H9 (cell line): ENCODE data around the gene COMMD9. TPM values are rescaled to one million over a fixed set of nuclear protein-coding genes. Genes with fewer than 3 reads are reported as not detected.

Experiments used
- DNase-seq: peaks from one replicate; pipeline ENCODE4 v3.0.0-alpha.2; 2017
- H2AFZ ChIP-seq: one replicate; pipeline ENCODE4 v1.6.1; 2013; ENCODE audit warnings: mild to moderate bottlenecking, low read length, control low read depth, moderate library complexity
- H2AK5ac ChIP-seq: 2 replicates; pipeline ENCODE4 v1.6.1; 2013; ENCODE audit warnings: low read length, control low read depth, mixed read lengths; ENCODE audit not compliant: insufficient read length
- H2BK120ac ChIP-seq: one replicate; pipeline ENCODE4 v1.6.1; 2013; ENCODE audit warnings: low read depth, mild to moderate bottlenecking, low read length, control low read depth, inconsistent platforms; ENCODE audit not compliant: poor library complexity, severe bottlenecking
- H2BK12ac ChIP-seq: 2 replicates; pipeline ENCODE4 v1.6.1; 2013; ENCODE audit warnings: low read length, control low read depth, mixed read lengths, low read depth; ENCODE audit not compliant: insufficient read length
- H2BK15ac ChIP-seq: 2 replicates; pipeline ENCODE4 v1.6.1; 2013; ENCODE audit warnings: low read depth, low read length, control low read depth
- H2BK20ac ChIP-seq: one replicate; pipeline ENCODE4 v1.6.1; 2013; ENCODE audit warnings: low read depth, mild to moderate bottlenecking, low read length, control low read depth, inconsistent platforms; ENCODE audit not compliant: poor library complexity, severe bottlenecking
- H2BK5ac ChIP-seq: 2 replicates; pipeline ENCODE4 v1.6.1; 2013; ENCODE audit warnings: low read length, control low read depth, mixed read lengths; ENCODE audit not compliant: insufficient read length
- H3K14ac ChIP-seq: 2 replicates; pipeline ENCODE4 v1.6.1; 2013; ENCODE audit warnings: low read length, control low read depth; ENCODE audit not compliant: insufficient read depth
- H3K18ac ChIP-seq: 2 replicates; pipeline ENCODE4 v1.6.1; 2013; ENCODE audit warnings: low read depth, mild to moderate bottlenecking, mixed read lengths, low read length, control low read depth; ENCODE audit not compliant: insufficient read length
- H3K23ac ChIP-seq: 2 replicates; pipeline ENCODE4 v1.6.1; 2013; ENCODE audit warnings: low read length, control low read depth, mixed read lengths, low read depth; ENCODE audit not compliant: insufficient read length
- H3K23me2 ChIP-seq: 2 replicates; pipeline ENCODE4 v1.6.1; 2013; ENCODE audit warnings: low read depth, mild to moderate bottlenecking, mixed read lengths, low read length, control low read depth; ENCODE audit not compliant: insufficient read length, poor library complexity, severe bottlenecking
- H3K27ac ChIP-seq: 2 replicates; pipeline ENCODE4 v1.5.1; 2013; ENCODE audit warnings: low read length, control low read depth, mixed read lengths, low read depth; ENCODE audit not compliant: insufficient read length
- H3K27me3 ChIP-seq: 2 replicates; pipeline ENCODE4 v1.6.1; 2013; ENCODE audit warnings: low read length, control low read depth, inconsistent platforms; ENCODE audit not compliant: insufficient read depth
- H3K4ac ChIP-seq: 2 replicates; pipeline ENCODE4 v1.6.1; 2013; ENCODE audit warnings: low read depth, mild to moderate bottlenecking, control low read depth, inconsistent platforms, low read length, moderate library complexity
- H3K4me1 ChIP-seq: 2 replicates; pipeline ENCODE4 v1.6.1; 2013; ENCODE audit warnings: low read length, control low read depth, inconsistent platforms; ENCODE audit not compliant: insufficient read depth
- H3K4me2 ChIP-seq: 2 replicates; pipeline ENCODE4 v1.6.1; 2013; ENCODE audit warnings: low read length, control low read depth, mixed read lengths; ENCODE audit not compliant: insufficient read length, insufficient read depth
- H3K56ac ChIP-seq: 2 replicates; pipeline ENCODE4 v1.6.1; 2013; ENCODE audit warnings: low read depth, mild to moderate bottlenecking, mixed read lengths, low read length, control low read depth; ENCODE audit not compliant: insufficient read length
- H3K79me1 ChIP-seq: 2 replicates; pipeline ENCODE4 v1.6.1; 2013; ENCODE audit warnings: low read depth, mild to moderate bottlenecking, moderate library complexity, low read length, control low read depth, inconsistent platforms; ENCODE audit not compliant: insufficient read depth, poor library complexity, severe bottlenecking
- H3K79me2 ChIP-seq: 2 replicates; pipeline ENCODE4 v1.6.1; 2013; ENCODE audit warnings: low read length, control low read depth, inconsistent platforms; ENCODE audit not compliant: insufficient read depth
- H3K9ac ChIP-seq: 2 replicates; pipeline ENCODE4 v1.6.1; 2013; ENCODE audit warnings: low read length, control low read depth, mixed read lengths; ENCODE audit not compliant: insufficient read length; ENCODE audit errors: extremely low read depth
- H3K9me3 ChIP-seq: one replicate; pipeline ENCODE4 v1.6.1; 2013; ENCODE audit warnings: low read depth, low read length, inconsistent platforms; ENCODE audit not compliant: control insufficient read depth
- H3T11ph ChIP-seq: one replicate; pipeline ENCODE4 v1.6.1; 2013; ENCODE audit warnings: mild to moderate bottlenecking, low read length, control low read depth, inconsistent platforms
- H4K20me1 ChIP-seq: one replicate; pipeline ENCODE4 v1.6.1; 2013; ENCODE audit not compliant: control insufficient read depth, insufficient read length, insufficient read depth
- H4K5ac ChIP-seq: 2 replicates; pipeline ENCODE4 v1.6.1; 2013; ENCODE audit warnings: low read depth, mild to moderate bottlenecking, mixed read lengths, low read length, control low read depth; ENCODE audit not compliant: insufficient read length
- H4K8ac ChIP-seq: replicated peaks from 2 replicates; pipeline ENCODE4 v1.6.1; 2013; ENCODE audit warnings: low read length, control low read depth, mixed read lengths, low read depth; ENCODE audit not compliant: insufficient read length
- H4K91ac ChIP-seq: 2 replicates; pipeline ENCODE4 v1.6.1; 2013; ENCODE audit warnings: low read depth, mild to moderate bottlenecking, moderate library complexity, mixed read lengths, low read length, control low read depth; ENCODE audit not compliant: insufficient read length
- H3K27ac Mint-ChIP-seq, 3 experiments: 2 replicates in 2 of 3; 3 replicates in 1 of 3; pipeline ENCODE4 v1.8.0; 2020 to 2021; ENCODE audit warnings: mixed read lengths in 3 of 3, mild to moderate bottlenecking in 1 of 3, moderate library complexity in 1 of 3
- H3K27me3 Mint-ChIP-seq: 2 replicates; pipeline ENCODE4 v1.8.0; 2021; ENCODE audit warnings: low read depth, mild to moderate bottlenecking, moderate library complexity, mixed read lengths
- H3K36me3 Mint-ChIP-seq, 3 experiments: 2 replicates in 2 of 3; 3 replicates in 1 of 3; pipeline ENCODE4 v1.8.0; 2020 to 2021; ENCODE audit warnings: low read depth in 3 of 3, mixed read lengths in 3 of 3; ENCODE audit not compliant: insufficient read depth in 1 of 3
- H3K4me1 Mint-ChIP-seq, 2 experiments: 2 replicates each; pipeline ENCODE4 v1.8.0; 2020; ENCODE audit warnings: mixed read lengths in 2 of 2
- H3K4me3 Mint-ChIP-seq, 2 experiments: 2 replicates in 1 of 2; 3 replicates in 1 of 2; pipeline ENCODE4 v1.8.0; 2020 to 2021; ENCODE audit warnings: mild to moderate bottlenecking in 2 of 2, mixed read lengths in 2 of 2, moderate library complexity in 1 of 2
- H3K9me3 Mint-ChIP-seq, 2 experiments: 2 replicates in 1 of 2; 3 replicates in 1 of 2; pipeline ENCODE4 v1.8.0; 2020; ENCODE audit warnings: mild to moderate bottlenecking in 2 of 2, mixed read lengths in 2 of 2, moderate library complexity in 1 of 2
- CTCF ChIP-seq: fragments of 200-600 bp; sonication (generic); conservative IDR thresholded peaks from 3 replicates; pipeline ENCODE4 v1.8.0; 2021; ENCODE audit warnings: antibody characterized with exemption, mild to moderate bottlenecking
- WGBS: extraction: QIAGEN DNeasy Blood & Tissue Kit; methylation state at CpG from one replicate; pipeline ENCODE4 v1.1.7; 2013; ENCODE audit warnings: missing lambda C conversion rate, low lambda C conversion rate, mixed read lengths; ENCODE audit not compliant: insufficient read length; ENCODE audit errors: extremely low coverage; 5-methylcytosine and 5-hydroxymethylcytosine counted together
- total RNA-seq: library from RNA; stranded (reverse); gene quantifications from 2 replicates; pipeline ENCODE4 v1.2.1, GENCODE V29; 2021

COMMD9 gene
- total RNA-seq, 1 experiment from 2014 or later, result 47.0 TPM

- no peak overlapping the region for H3K18ac ChIP-seq
- no peak overlapping the region for H3K14ac ChIP-seq
- no peaks in the 10 kb centered on the region; a peak in 1 of 4 replicates for H3K4me1 Mint-ChIP-seq
- WGBS, result no CpG with 5 or more reads among the region's 3 CpGs
- no peak overlapping the region for H3K9ac ChIP-seq
- no peak overlapping the region for H4K5ac ChIP-seq
- no peaks in the 10 kb centered on the region for H3K27me3 ChIP-seq
- DNase-seq, result no peak
- H3K4ac ChIP-seq, result no peak overlapping the region
- H3K9me3 ChIP-seq, result no peaks in the 10 kb centered on the region
- no peaks in the 10 kb centered on the region for H3K79me2 ChIP-seq
- H3K27me3 Mint-ChIP-seq, result peaks cover 2% of the 10 kb centered on the region; the same call in 1 of the 2 replicates
- peaks cover 7 to 11% (median 9%) of the 10 kb centered on the region in 3 experiments for H3K36me3 Mint-ChIP-seq
- no peak overlapping the region for H3K23ac ChIP-seq
- H3K56ac ChIP-seq, result no peak overlapping the region
- H2AFZ ChIP-seq, result no peak overlapping the region
- H3K4me2 ChIP-seq, result no peak overlapping the region
- no peak overlapping the region for H3K4me3 Mint-ChIP-seq
- H2BK20ac ChIP-seq, result no peak overlapping the region
- no peak overlapping the region for H2BK12ac ChIP-seq
- no peak overlapping the region for H2BK15ac ChIP-seq
- no peaks in the 10 kb centered on the region for H3K9me3 Mint-ChIP-seq
- no peak overlapping the region for H2BK120ac ChIP-seq
- H3K27ac ChIP-seq, result no peak overlapping the region
- no peak overlapping the region for H4K8ac ChIP-seq
- H3K4me1 ChIP-seq, result no peaks in the 10 kb centered on the region
- H2BK5ac ChIP-seq, result no peak overlapping the region
- TF ChIP-seq CTCF, result no peak
- no peaks in the 10 kb centered on the region for H4K20me1 ChIP-seq
- no peak overlapping the region for H3K27ac Mint-ChIP-seq
- H2AK5ac ChIP-seq, result no peak overlapping the region
- H3K23me2 ChIP-seq, result no peaks in the 10 kb centered on the region
- H3K79me1 ChIP-seq, result no peaks in the 10 kb centered on the region
- H3T11ph ChIP-seq, result no peak overlapping the region
- H4K91ac ChIP-seq, result no peak overlapping the region
Measured at GRCh38 chr11:36273110-36273509, 16.1 kb downstream of the COMMD9 start.
